HL-60 (cell line): ENCODE results near the gene THSD1.

ENCODE experiments used
- POLR2AphosphoS5 ChIP-seq: IDR thresholded peaks from 2 replicates; pipeline ENCODE4 v1.6.1; 2012; ENCODE audit warnings: low read depth
- SPI1 ChIP-seq: IDR thresholded peaks from 2 replicates; pipeline ENCODE4 v1.6.1; 2012; ENCODE audit warnings: low read depth, mild to moderate bottlenecking, borderline replicate concordance
- TF ChIP-seq, protein P1 (sequence below): IDR thresholded peaks from one replicate; pipeline ENCODE4 v1.5.1; 2011; ENCODE audit warnings: low read length, control low read depth, inconsistent platforms; ENCODE audit not compliant: insufficient read depth
- TF ChIP-seq, protein P2 (sequence below): IDR thresholded peaks from 2 replicates; pipeline ENCODE4 v1.6.1; 2012; ENCODE audit warnings: low read depth; ENCODE audit not compliant: insufficient replicate concordance

DNA sequence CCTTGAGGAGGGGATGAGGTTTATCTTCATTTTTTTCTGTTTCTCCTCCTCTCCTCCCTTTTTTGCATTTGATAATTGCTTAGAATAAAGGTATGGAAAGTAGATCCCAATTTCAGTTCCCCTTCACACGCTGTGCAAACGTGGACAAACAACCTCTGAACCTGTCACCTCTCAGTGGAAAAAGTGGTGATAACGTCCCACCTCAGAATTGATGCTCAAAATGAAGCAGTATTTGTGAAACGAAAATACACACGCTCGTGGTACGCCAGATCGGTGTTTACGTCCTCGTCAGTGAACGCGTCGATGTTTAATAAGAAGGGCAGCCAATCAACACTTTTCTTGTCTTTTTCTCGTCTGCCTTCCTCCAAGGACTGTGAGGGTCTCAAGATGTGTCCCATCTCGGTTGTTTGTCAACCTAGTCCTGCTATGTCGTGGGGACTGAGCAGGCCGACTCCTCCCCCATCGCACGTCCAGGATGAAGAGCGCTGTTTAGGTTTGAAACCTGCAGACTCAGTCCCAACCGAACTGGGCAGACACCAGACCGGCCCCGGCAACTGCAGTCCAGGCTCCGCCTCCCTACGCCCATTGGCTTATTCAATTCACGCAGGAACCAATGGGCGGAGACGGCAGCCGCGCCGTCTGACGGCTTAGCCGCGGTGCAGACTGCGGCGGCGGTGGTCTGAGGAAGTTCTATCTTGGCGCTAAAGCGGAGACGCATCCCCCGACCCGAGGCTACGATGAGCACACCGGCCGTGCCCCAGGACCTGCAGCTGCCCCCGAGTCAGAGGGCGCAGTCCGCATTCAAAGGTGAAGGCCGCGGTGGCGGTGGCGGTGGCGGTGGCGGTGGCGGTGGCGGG is 49.1 kb upstream of the THSD1 start, which contains the start of gene CKAP2:
- TF ChIP-seq, protein P1, sequence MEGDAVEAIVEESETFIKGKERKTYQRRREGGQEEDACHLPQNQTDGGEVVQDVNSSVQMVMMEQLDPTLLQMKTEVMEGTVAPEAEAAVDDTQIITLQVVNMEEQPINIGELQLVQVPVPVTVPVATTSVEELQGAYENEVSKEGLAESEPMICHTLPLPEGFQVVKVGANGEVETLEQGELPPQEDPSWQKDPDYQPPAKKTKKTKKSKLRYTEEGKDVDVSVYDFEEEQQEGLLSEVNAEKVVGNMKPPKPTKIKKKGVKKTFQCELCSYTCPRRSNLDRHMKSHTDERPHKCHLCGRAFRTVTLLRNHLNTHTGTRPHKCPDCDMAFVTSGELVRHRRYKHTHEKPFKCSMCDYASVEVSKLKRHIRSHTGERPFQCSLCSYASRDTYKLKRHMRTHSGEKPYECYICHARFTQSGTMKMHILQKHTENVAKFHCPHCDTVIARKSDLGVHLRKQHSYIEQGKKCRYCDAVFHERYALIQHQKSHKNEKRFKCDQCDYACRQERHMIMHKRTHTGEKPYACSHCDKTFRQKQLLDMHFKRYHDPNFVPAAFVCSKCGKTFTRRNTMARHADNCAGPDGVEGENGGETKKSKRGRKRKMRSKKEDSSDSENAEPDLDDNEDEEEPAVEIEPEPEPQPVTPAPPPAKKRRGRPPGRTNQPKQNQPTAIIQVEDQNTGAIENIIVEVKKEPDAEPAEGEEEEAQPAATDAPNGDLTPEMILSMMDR: no peak
- TF ChIP-seq, protein P2, sequence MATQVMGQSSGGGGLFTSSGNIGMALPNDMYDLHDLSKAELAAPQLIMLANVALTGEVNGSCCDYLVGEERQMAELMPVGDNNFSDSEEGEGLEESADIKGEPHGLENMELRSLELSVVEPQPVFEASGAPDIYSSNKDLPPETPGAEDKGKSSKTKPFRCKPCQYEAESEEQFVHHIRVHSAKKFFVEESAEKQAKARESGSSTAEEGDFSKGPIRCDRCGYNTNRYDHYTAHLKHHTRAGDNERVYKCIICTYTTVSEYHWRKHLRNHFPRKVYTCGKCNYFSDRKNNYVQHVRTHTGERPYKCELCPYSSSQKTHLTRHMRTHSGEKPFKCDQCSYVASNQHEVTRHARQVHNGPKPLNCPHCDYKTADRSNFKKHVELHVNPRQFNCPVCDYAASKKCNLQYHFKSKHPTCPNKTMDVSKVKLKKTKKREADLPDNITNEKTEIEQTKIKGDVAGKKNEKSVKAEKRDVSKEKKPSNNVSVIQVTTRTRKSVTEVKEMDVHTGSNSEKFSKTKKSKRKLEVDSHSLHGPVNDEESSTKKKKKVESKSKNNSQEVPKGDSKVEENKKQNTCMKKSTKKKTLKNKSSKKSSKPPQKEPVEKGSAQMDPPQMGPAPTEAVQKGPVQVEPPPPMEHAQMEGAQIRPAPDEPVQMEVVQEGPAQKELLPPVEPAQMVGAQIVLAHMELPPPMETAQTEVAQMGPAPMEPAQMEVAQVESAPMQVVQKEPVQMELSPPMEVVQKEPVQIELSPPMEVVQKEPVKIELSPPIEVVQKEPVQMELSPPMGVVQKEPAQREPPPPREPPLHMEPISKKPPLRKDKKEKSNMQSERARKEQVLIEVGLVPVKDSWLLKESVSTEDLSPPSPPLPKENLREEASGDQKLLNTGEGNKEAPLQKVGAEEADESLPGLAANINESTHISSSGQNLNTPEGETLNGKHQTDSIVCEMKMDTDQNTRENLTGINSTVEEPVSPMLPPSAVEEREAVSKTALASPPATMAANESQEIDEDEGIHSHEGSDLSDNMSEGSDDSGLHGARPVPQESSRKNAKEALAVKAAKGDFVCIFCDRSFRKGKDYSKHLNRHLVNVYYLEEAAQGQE: no peak
- TF ChIP-seq POLR2AphosphoS5: peak; percentile 95
- no peak for TF ChIP-seq SPI1
